Heart left ventricle (tissue), 16 donors: ENCODE results near the gene HOXA9. TPM values are rescaled to one million over a fixed set of nuclear protein-coding genes. Genes with fewer than 3 reads are reported as not detected.
A peak's percentile ranks its signal among the peaks of the same experiment; 100 is the strongest.

Experiments
- ATAC-seq, 4 donors: fragments of 200-7000 bp; cut with Tn5 transposase; one replicate each; pipeline ENCODE4 v1.9.1; 2020 to 2022; ENCODE audit warnings: moderate library complexity in 4 of 4, mild to moderate bottlenecking in 3 of 4, moderate number of reproducible peaks in 1 of 4
- DNase-seq, 5 donors: peaks; one replicate each; pipeline ENCODE4 v3.0.0-alpha.2; 2020
- H3K27ac ChIP-seq, 12 donors: fragments of 200-600 bp; sonication (generic) in 4 of 12; one replicate each; pipeline versions ENCODE4 v1.5.0 to v1.8.0; 2016 to 2022; ENCODE audit warnings: mild to moderate bottlenecking in 2 of 12
- H3K27me3 ChIP-seq, 9 donors: fragments of 200-600 bp; sonication (generic) in 2 of 9; one replicate each; pipeline versions ENCODE4 v1.5.1 to v1.8.0; 2016 to 2022; ENCODE audit warnings: mild to moderate bottlenecking in 3 of 9
- H3K36me3 ChIP-seq, 9 donors: fragments of 200-600 bp; sonication (generic) in 2 of 9; one replicate each; pipeline versions ENCODE4 v1.5.0 to v1.8.0; 2018 to 2022; ENCODE audit warnings: mild to moderate bottlenecking in 2 of 9
- H3K4me1 ChIP-seq, 12 donors: fragments of 200-600 bp; sonication (generic) in 4 of 12; one replicate each; pipeline versions ENCODE4 v1.5.0 to v1.8.0; 2016 to 2022; ENCODE audit warnings: mild to moderate bottlenecking in 3 of 12
- H3K4me3 ChIP-seq, 12 donors: fragments of 200-600 bp; sonication (generic) in 4 of 12; one replicate each; pipeline versions ENCODE4 v1.5.0 to v1.8.0; 2017 to 2022; ENCODE audit warnings: mild to moderate bottlenecking in 9 of 12, moderate library complexity in 4 of 12
- H3K9me3 ChIP-seq, 12 donors: fragments of 200-600 bp; sonication (generic) in 4 of 12; one replicate each; pipeline versions ENCODE4 v1.5.0 to v1.8.0; 2016 to 2022; ENCODE audit warnings: mild to moderate bottlenecking in 1 of 12
- POLR2A ChIP-seq, 2 donors: fragments of 450-650 bp; IDR thresholded peaks; one replicate each; pipeline ENCODE4 v1.6.1; 2017; ENCODE audit warnings: antibody characterized with exemption in 2 of 2, mild to moderate bottlenecking in 2 of 2, moderate library complexity in 2 of 2
- WGBS, 4 donors: extraction: QIAGEN DNeasy Blood & Tissue Kit in 2 of 4; methylation state at CpG; one replicate each; pipeline versions ENCODE4 v1.1.5 to v1.1.7; 2013 to 2018; 5-methylcytosine and 5-hydroxymethylcytosine counted together
- intact Hi-C, 10 donors: fragments of 100-400 bp; cut with DNase I; formaldehyde crosslinking; loops; one replicate each; pipeline versions ENCODE4 v1.11.1 to v1.14.2; 2022
- polyA plus RNA-seq, 2 donors: library from polyadenylated mRNA; stranded (reverse); fragments of 200-250 nt; gene quantifications; one replicate each; pipeline ENCODE4 v1.2.3, GENCODE V29; 2013
- total RNA-seq, 9 donors: library from RNA; depleted of rRNA in 2 of 9; stranded (reverse); fragments of >200 nt in 2 of 9; fragmentation: NEBNext Ultra II Directional in 3 of 9; extraction: Animal tissue kit (Norgen Biotek cat#: 25700) in 3 of 9; gene quantifications; one replicate each; pipeline versions ENCODE4 v1.1.0 to v1.2.4, GENCODE V29; 2016 to 2023
- TF ChIP-seq, protein P1 (sequence below), 12 donors: fragments of 200-600 bp; sonication (generic) in 4 of 12; IDR thresholded peaks; one replicate each; pipeline versions ENCODE4 v1.5.0 to v1.8.0; 2018 to 2022; ENCODE audit warnings: antibody characterized with exemption in 12 of 12, mild to moderate bottlenecking in 5 of 12
- donor health status: ischemic (EF 13 %, LVEDD 7.1; RV severe dilation, severe dysfunction).
- donor health status: healthy with polysubstance abuse.
- donor health status: DM: no; HTN: yes; CAD: no.
- donor health status: DM: no; HTN: no; CAD: no.
- donor health status: ischemic (EF 25% LVEDD 6.9; RV normal size, moderate dysfunction).
- donor health status: ischemic (EF 25% LVEDD 5.7; RV mildly dilated, moderate dysfunction).
- donor health status: healthy.
- donor health status: DM: yes; HTN: yes; CAD: no.
- donor health status: ischemic (EF 35%, LVEDD 5.7; RV mildly dilated, moderate dysfunction).
- donor health status: nonischemic (EF 11% LVEDD 7.7; RV severe dilation, severe dysfunction).
- donor health status: DM: yes; HTN: yes; CAD: no.
- donor health status: PGD.
- donor health status: ischemic (EF 29% LVEDD 5.4; RV normal size, mild dysfunction).
- donor health status: nonischemic (EF 23%, LVEDD 6.1; RV moderate dilation, normal function).

HOXA9 gene
- total and polyA plus RNA-seq, 11 donors: 0.29 TPM; not detected in 10

DNA sequence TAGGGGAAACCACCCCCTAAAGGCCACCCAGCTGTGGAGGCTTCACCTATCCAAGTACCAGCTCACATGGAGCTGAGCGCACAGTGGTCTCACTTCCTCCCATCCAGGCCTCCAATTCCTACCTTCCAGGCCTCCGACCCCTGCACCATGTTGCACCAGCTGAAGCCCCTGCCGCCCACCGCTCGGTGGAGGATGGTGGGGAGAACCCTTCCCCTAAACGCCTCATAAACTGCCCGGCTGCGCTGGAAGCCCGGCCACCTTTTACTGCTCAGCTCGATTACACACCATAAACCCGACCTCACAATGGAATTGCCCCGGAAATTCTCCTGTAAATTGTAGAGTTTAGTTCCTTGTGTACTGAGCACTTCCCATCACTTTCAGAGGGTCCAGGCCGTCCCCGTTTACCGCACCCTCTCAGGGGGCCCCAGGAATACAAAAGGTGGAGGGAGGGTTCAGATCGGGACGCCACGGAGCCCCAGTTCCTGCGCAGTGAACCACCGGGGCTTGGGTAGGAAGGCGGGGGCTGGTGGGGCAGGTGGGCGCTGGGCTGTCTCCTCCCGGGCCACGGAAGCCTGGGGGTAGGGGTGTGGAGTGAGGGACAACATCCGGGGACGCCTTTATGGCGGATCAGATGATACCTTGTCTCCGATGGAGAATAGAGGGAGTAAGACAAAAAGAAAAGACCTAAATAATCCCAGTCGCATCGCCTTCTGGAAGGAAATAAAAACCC is 7.5 kb downstream of the HOXA9 start:
- peak in 1 of 5 donors; percentile 24 for DNase-seq
- no peak for ATAC-seq
- TF ChIP-seq, protein P1, sequence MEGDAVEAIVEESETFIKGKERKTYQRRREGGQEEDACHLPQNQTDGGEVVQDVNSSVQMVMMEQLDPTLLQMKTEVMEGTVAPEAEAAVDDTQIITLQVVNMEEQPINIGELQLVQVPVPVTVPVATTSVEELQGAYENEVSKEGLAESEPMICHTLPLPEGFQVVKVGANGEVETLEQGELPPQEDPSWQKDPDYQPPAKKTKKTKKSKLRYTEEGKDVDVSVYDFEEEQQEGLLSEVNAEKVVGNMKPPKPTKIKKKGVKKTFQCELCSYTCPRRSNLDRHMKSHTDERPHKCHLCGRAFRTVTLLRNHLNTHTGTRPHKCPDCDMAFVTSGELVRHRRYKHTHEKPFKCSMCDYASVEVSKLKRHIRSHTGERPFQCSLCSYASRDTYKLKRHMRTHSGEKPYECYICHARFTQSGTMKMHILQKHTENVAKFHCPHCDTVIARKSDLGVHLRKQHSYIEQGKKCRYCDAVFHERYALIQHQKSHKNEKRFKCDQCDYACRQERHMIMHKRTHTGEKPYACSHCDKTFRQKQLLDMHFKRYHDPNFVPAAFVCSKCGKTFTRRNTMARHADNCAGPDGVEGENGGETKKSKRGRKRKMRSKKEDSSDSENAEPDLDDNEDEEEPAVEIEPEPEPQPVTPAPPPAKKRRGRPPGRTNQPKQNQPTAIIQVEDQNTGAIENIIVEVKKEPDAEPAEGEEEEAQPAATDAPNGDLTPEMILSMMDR (IDR thresholded peaks at IDR 0.05): no peak
- no peak for TF ChIP-seq POLR2A (IDR thresholded peaks at IDR 0.05)
- intact Hi-C loops: loop anchor here in 5 of 10 donors (10.0 kb wide), 3 partner anchors 1073 to 1293 kb away; no protein-coding TSS in a partner anchor
- 6 to 12% (median 8%) methylated on average over 26 to 30 of the region's 30 CpGs for WGBS, 4 donors
- Histone ChIP-seq H3K27me3 (peaks cover 83 to 100% (median 98%) of the 10 kb centered on the region in 9 donors), H3K9me3 (no peaks in the 10 kb centered on the region), H3K27ac (no peak overlapping the region), H3K36me3 (no peaks in the 10 kb centered on the region), H3K4me3 (no peak overlapping the region), H3K4me1 (peaks cover 3 to 55% (median 20%) of the 10 kb centered on the region in 12 donors)

DNA sequence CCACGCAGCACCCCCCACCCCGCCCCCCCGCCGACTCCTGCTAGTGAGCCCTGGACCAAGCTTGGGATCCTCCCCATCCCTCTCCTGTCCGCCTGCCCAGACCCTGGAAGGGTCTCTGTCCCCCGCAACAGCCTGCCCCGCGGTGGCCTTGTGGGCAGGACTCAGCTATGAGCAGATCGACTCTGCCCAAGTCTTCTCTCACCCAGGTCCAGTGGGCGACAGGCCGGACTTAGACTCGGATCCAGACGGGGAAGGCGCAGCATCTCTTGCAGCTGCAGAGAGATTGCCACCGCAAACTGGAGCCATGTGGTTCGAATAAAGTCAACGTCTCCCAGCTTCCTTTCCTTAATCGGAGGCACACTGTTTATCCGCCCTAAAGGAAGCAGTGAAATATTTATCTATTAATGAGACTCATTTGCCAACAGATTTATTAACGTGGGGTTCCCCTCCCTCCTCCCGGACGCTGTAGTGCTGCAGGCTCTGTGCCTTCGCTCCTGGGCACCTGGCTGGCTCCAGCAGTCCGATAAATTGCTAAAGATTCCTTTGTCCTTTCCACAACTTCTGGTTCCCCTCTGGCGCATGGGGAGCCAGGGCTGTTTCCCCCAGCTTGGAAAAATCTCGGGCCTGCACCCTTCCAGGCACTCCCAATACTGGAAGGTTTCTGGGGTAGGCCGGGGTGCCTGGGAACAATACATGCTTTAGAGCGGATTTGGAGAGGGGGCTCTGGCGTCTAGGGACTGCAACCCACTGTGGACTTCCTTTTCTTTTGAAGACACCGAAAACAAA is 8.2 kb downstream of the HOXA9 start:
- 7 to 10% (median 8%) methylated on average over 18 to 30 of the region's 30 CpGs for WGBS, 4 donors
- Histone ChIP-seq H3K9me3 (no peaks in the 10 kb centered on the region), H3K27me3 (peaks cover 88 to 100% (median 98%) of the 10 kb centered on the region in 9 donors), H3K36me3 (no peaks in the 10 kb centered on the region), H3K4me3 (no peak overlapping the region), H3K4me1 (peaks cover 3 to 63% (median 23%) of the 10 kb centered on the region in 12 donors), H3K27ac (peak overlapping the region in 1 of 12 donors; percentile 79)
- ATAC-seq: no peak
- TF ChIP-seq POLR2A (IDR thresholded peaks at IDR 0.05): no peak
- TF ChIP-seq, protein P1 (IDR thresholded peaks at IDR 0.05): no peak
- peak in 2 of 5 donors; percentile 20 to 27 for DNase-seq
- intact Hi-C loops: loop anchor here in 5 of 10 donors (10.0 kb wide), 3 partner anchors 1072 to 1292 kb away; no protein-coding TSS in a partner anchor

DNA sequence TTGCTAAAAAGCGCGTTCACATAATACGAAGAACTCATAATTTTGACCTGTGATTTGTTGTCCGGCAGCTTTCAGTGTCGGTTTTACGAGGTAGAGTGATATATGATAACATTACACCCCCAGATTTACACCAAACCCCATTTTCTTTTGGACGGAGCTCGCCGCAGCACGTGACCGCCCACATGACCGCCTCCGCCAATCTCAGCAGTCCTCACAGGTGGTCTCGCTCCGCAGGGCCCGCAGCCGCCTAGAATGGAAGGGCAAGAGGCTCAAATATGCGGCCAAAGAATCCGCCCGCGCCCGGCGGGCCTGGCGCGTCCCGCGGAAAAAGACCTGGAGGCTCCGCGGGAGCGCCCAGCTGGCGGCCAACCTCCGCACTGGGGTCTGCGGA is 8.8 kb downstream of the HOXA9 start, which contains the start of gene HOXA7:
TSS of gene HOXA7 (minus strand) at position 168 of the 391 bp plus-strand sequence. CDS start at position 38, 130 bp downstream.
- Histone ChIP-seq H3K4me3 (peak within 1 kb of the TSS in 8 of 12 donors; percentile 9 to 40 (median 18)), H3K36me3 (no peaks in the 10 kb centered on the region), H3K9me3 (no peaks in the 10 kb centered on the region), H3K4me1 (peaks cover 3 to 63% (median 22%) of the 10 kb centered on the region in 12 donors), H3K27me3 (peaks cover 88 to 100% (median 98%) of the 10 kb centered on the region in 9 donors), H3K27ac (peak within 1 kb of the TSS in 1 of 12 donors; percentile 79)
- intact Hi-C loops: loop anchor here in 5 of 10 donors (10.0 kb wide), 3 partner anchors 1072 to 1292 kb away; no protein-coding TSS in a partner anchor
- no peak for ATAC-seq
- DNase-seq: peak in 1 of 5 donors; percentile 39
- 1 to 3% (median 3%) methylated on average over 26 to 33 of the region's 33 CpGs for WGBS, 4 donors
- TF ChIP-seq, protein P1 (IDR thresholded peaks at IDR 0.05): no peak
- no peak for TF ChIP-seq POLR2A (IDR thresholded peaks at IDR 0.05)
